T-helper 2 cell treated with Interferon-gamma antibody and Interleukin-4, amounts not matched to agents 5 μg/mL and 100 μg/mL, for 36 hours (primary cell): ENCODE measurements around the gene FGD3.
"Not testable (repeated sequence)": the region's sequence is repeated elsewhere in the genome, so short reads cannot be mapped to it uniquely, and the experiment has no call there.

Source experiments
- DNase-seq: peaks from one replicate; pipeline ENCODE4 v3.0.0; 2021; ENCODE audit warnings: low spot score
- H3K27ac Mint-ChIP-seq: one replicate; pipeline ENCODE4 v1.8.0; 2021; ENCODE audit warnings: mild to moderate bottlenecking, mixed read lengths
- H3K27me3 Mint-ChIP-seq: one replicate; pipeline ENCODE4 v1.8.0; 2021; ENCODE audit warnings: low read depth, mixed read lengths
- H3K36me3 Mint-ChIP-seq: one replicate; pipeline ENCODE4 v1.8.0; 2021; ENCODE audit warnings: low read depth, mixed read lengths
- H3K4me1 Mint-ChIP-seq: one replicate; pipeline ENCODE4 v1.8.0; 2021; ENCODE audit warnings: low read depth, mixed read lengths
- H3K4me3 Mint-ChIP-seq: one replicate; pipeline ENCODE4 v1.8.0; 2022; ENCODE audit warnings: mild to moderate bottlenecking, moderate library complexity, mixed read lengths
- H3K9me3 Mint-ChIP-seq: one replicate; pipeline ENCODE4 v1.8.0; 2021; ENCODE audit warnings: mixed read lengths

Gene FGD3

DNA sequence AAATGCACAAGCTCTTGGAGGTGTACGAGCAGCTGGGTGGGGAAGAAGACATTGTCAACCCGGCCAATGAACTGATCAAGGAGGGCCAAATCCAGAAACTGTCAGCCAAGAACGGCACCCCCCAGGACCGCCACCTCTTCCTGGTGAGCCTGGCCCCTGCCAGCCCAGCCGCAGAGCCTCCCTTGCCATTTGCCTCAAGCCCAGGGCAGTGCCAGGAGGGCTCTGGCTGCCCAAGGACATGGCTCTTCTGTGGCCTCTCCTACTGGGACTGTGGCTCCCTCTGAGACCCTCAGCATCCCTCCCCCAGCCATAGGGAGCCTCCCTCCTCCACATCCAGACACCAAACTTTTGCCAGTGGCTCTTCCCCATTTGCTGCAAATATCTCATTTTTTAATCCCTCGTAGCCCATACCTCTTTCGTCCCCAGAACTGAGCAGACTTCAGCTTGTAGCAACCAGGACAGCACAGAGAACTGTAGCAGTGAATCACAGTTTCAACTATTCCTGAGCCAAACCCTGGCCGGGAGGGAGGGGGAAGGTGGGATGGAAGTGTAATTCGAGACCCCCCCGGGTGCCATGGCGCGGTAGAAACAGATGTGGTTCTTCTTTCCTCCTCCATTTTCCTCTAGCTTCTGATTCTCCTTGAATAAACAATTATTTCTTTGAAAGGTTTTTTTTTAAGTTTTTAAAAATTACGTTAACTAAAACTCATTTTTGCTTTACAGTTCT lies 66.7 kb downstream of the FGD3 start:
- Mint-ChIP-seq H3K9me3 (no peaks in the 10 kb centered on the region), H3K4me1 (peaks cover 2% of the 10 kb centered on the region), H3K36me3 (peaks cover 60% of the 10 kb centered on the region), H3K4me3 (no peak overlapping the region), H3K27ac (no peak overlapping the region), H3K27me3 (no peaks in the 10 kb centered on the region)
- DNase-seq = no peak

- H3K27ac Mint-ChIP-seq, DNase-seq, H3K4me1 Mint-ChIP-seq, H3K27me3 Mint-ChIP-seq, H3K9me3 Mint-ChIP-seq, H3K4me3 Mint-ChIP-seq: not testable (repeated sequence)
- H3K36me3 Mint-ChIP-seq = peaks cover 60% of the 10 kb centered on the region
Measured at GRCh38 chr9:93015190-93015589, 67.9 kb downstream of the FGD3 start.

DNA sequence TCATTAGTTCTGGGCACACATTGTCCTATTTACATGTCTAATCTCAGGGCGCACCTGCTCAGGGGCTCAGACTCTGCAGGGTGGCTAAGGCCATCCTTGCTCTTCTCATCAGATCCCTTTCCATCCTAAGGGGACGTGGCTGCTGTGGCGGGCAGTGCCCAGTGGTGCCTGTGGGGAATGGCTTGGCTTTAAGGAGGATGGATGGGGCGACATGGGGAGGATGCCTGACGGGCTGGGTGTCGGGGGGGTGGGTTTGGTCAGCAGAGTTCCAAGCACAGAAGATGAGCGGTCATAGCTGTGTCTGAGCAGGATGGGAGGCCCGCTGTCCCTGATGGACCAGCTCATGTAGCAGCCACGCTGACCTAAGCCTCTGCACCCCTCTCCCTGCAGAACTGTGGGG lies 70.3 kb downstream of the FGD3 start:
- H3K27me3 Mint-ChIP-seq = no peaks in the 10 kb centered on the region
- H3K4me1 Mint-ChIP-seq = peaks cover 10% of the 10 kb centered on the region
- no peak overlapping the region for H3K4me3 Mint-ChIP-seq
- H3K27ac Mint-ChIP-seq = no peak overlapping the region
- H3K36me3 Mint-ChIP-seq = peaks cover 68% of the 10 kb centered on the region
- no peaks in the 10 kb centered on the region for H3K9me3 Mint-ChIP-seq
- DNase-seq = no peak

DNA sequence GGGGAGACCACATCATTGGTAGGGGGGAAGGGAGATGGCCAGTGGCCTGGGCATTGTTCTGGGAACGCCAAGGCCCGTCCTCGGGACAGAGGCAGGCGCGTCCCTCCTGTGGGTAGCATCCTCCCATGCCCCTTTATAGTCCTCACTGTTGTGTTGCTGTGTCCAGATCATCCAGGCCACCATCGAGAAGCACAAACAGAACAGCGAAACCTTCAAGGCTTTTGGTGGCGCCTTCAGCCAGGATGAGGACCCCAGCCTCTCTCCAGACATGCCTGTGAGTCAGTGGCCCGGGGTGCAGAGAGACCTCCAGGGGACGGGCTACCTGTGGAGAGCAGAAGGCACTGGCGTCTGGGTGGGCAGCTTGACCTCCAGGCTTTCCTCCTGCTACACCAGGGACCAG lies 72.8 kb downstream of the FGD3 start:
- Mint-ChIP-seq H3K27ac (no peak overlapping the region), H3K4me1 (peaks cover 21% of the 10 kb centered on the region), H3K27me3 (no peaks in the 10 kb centered on the region), H3K9me3 (no peaks in the 10 kb centered on the region), H3K36me3 (peaks cover 61% of the 10 kb centered on the region), H3K4me3 (no peak overlapping the region)
- DNase-seq = no peak

DNA sequence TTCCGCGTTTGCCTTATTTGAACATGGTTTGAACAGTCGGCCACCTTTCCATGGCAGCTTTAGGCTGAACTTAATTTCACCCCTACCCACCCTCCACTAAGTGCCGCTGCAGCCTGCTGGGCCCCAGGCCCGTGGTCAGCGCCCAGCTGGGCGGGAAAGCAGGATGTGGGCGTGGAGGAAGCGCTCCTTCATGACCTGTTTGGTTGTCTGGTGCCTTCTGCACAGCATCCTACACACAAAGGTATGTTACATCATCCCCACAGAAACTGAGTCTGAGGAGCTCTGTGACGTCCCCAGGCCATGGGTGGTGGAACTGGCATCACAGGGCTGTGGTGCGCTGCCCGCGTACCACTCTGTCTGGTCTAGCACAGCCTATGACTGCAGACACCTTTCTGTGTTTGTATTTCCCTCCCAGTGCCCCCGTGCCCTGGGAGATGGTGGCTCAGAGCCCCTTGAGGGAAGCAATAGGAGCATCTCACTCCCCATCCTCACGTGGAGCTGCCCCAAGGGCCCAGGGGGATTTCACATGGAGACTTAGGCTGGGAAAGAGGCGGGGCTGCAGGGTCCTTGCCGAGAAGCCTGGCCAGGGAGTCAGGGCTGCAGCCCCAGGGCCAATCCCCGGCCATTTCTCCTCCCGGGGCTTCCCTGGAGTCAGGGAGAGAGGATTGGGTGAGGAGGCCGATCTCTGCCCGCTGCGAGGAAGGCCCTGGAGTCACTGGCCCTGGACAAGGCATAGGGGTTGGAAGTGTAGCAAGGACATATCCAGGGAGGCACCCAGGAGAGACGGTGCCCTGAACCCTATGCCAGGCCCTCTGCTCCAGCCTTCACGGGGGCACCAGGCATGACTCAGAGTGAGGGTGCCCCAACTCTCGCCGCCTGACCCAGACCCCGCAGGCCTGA lies 73.7 kb downstream of the FGD3 start:
- no peaks in the 10 kb centered on the region for H3K27me3 Mint-ChIP-seq
- peaks cover 25% of the 10 kb centered on the region for H3K4me1 Mint-ChIP-seq
- peaks cover 59% of the 10 kb centered on the region for H3K36me3 Mint-ChIP-seq
- peak; percentile 21 for DNase-seq
- H3K4me3 Mint-ChIP-seq = no peak overlapping the region
- peak overlapping the region; percentile 55 for H3K27ac Mint-ChIP-seq
- H3K9me3 Mint-ChIP-seq = no peaks in the 10 kb centered on the region

DNA sequence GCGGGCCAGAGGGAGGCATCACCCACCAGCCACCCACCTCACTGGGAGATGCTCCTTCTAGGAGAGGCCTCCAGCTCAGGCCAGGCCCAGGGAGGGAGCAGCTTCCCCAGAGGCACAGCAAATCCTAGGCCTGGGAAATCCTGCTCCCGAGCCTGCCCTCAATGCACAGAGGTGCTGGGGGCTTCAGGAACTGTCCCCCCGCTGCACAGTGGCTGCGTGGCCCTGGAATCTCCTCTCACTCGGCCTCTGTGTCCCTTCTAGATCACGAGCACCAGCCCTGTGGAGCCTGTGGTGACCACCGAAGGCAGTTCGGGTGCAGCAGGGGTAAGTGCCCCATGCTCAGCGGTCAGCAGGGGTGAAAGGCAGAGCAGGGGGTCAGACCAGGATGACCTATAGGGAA lies 74.7 kb downstream of the FGD3 start:
- Mint-ChIP-seq H3K4me3 (no peak overlapping the region), H3K27ac (peak overlapping the region; percentile 26), H3K27me3 (no peaks in the 10 kb centered on the region), H3K36me3 (peaks cover 61% of the 10 kb centered on the region), H3K4me1 (peaks cover 32% of the 10 kb centered on the region), H3K9me3 (no peaks in the 10 kb centered on the region)
- no peak for DNase-seq

DNA sequence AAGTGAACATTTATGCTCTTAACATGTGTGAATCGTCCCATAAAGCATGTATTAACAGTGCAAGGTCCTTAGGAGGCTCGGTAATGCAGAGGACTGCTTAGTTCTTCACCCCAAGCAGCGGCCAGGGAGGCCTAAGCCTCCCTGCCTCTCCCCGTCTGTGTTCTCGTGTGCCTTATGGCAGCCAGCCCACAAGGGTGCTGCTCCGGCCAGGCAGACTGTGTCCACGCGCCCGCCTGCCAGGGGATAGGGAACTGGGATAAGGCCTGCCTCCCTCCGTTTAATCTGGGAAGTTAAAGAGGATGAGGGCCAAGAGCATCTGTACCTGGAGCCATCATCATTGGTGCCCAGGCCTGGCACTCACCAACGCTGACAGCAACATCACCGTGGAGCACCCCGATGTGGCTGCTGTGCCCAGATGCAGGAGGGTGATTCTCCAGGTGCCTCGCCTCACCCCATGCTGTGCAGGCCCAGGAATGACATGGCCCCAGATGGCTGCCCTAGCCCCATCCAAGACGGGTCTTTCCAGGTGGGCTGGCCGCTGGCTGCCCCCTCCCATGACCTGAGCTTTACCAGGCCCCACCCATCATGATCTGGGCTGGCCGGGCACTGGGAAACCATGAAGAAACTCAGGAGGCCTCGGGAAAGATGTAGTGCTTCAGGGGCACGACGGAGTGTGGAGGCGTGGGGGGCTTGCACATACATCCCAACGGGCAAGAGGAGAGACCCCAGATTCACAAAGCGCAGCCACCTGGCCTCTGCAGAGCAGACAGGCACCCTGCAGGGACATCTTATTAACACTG lies 75.6 kb downstream of the FGD3 start:
- no peak overlapping the region for H3K27ac Mint-ChIP-seq
- H3K4me3 Mint-ChIP-seq = no peak overlapping the region
- H3K9me3 Mint-ChIP-seq = no peaks in the 10 kb centered on the region
- DNase-seq = no peak
- H3K27me3 Mint-ChIP-seq = no peaks in the 10 kb centered on the region
- peaks cover 38% of the 10 kb centered on the region for H3K4me1 Mint-ChIP-seq
- peaks cover 60% of the 10 kb centered on the region for H3K36me3 Mint-ChIP-seq

GRCh38 chr9:93023521-93023815 lies 76.1 kb downstream of the FGD3 start:
- no peak overlapping the region for H3K27ac Mint-ChIP-seq

DNA sequence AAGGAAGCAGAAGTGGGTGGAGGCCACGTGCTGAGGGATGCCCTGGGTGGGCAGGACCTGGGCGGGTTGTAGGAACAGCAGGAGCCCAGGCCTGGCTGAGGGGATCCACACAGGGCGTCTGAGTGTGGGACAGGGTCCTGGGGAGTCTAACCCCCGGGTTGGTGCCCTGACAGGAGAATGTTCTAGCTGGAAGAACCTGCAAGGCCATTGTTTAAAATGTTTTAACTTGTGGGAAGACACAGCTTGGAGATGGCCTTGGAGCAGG lies 77.3 kb downstream of the FGD3 start:
- Mint-ChIP-seq H3K27ac (peak overlapping the region; percentile 87), H3K9me3 (no peaks in the 10 kb centered on the region), H3K4me1 (peaks cover 45% of the 10 kb centered on the region), H3K4me3 (peak overlapping the region; percentile 34), H3K36me3 (peaks cover 55% of the 10 kb centered on the region), H3K27me3 (no peaks in the 10 kb centered on the region)
- no peak for DNase-seq

More at GRCh38 chr9:93023521-93023815, 76.1 kb downstream of the FGD3 start:
- Mint-ChIP-seq H3K36me3 (peaks cover 59% of the 10 kb centered on the region), H3K9me3 (no peaks in the 10 kb centered on the region), H3K4me1 (peaks cover 44% of the 10 kb centered on the region), H3K27me3 (no peaks in the 10 kb centered on the region), H3K4me3 (no peak overlapping the region)
- DNase-seq = no peak

DNA sequence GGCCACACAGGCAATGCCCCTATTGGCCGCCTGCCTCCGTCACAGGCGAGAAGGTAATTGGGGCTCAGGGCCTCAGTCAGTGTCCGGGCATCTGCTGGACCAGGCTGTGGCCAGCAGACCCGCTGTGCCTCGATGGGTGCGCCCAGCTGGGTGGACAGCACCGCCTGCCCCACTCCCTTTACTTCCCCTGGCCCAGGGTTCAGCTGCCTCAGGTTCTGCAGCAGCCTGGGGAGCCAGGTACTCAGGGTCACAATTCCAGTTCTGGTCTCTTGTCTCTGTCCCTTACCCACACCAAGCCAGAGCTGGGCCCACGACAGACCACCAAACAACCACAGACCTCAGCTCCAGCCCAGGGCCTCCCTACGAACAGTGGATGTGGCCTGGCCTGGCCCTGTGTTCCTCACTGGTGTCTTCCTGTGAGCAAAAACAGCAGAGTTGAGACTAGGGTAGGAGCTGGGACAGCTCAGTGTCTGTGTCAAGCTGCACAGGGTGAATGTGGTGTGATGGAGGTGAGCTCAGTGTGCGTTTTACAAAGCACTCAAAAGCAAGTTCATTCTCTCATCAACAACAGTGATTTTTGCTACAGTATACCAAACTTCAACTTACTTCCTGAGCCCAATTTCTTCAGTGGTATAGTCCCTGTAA lies 77.8 kb downstream of the FGD3 start:
- peak overlapping the region; percentile 40 for H3K4me3 Mint-ChIP-seq
- H3K36me3 Mint-ChIP-seq = peaks cover 59% of the 10 kb centered on the region
- no peaks in the 10 kb centered on the region for H3K9me3 Mint-ChIP-seq
- no peak for DNase-seq
- H3K27me3 Mint-ChIP-seq = no peaks in the 10 kb centered on the region
- H3K4me1 Mint-ChIP-seq = peaks cover 48% of the 10 kb centered on the region
- peak overlapping the region; percentile 88 for H3K27ac Mint-ChIP-seq

- Mint-ChIP-seq H3K9me3 (no peaks in the 10 kb centered on the region), H3K4me3 (no peak overlapping the region), H3K4me1 (peaks cover 49% of the 10 kb centered on the region), H3K36me3 (peaks cover 61% of the 10 kb centered on the region), H3K27me3 (no peaks in the 10 kb centered on the region), H3K27ac (peak overlapping the region; percentile 88)
- DNase-seq = no peak
Measured at GRCh38 chr9:93025736-93026135, 78.4 kb downstream of the FGD3 start.

- Mint-ChIP-seq H3K9me3 (no peaks in the 10 kb centered on the region), H3K36me3 (peaks cover 62% of the 10 kb centered on the region), H3K4me3 (no peak overlapping the region), H3K27ac (peak overlapping the region; percentile 93), H3K4me1 (peaks cover 54% of the 10 kb centered on the region), H3K27me3 (no peaks in the 10 kb centered on the region)
- DNase-seq = no peak
Measured at GRCh38 chr9:93026640-93027039, 79.3 kb downstream of the FGD3 start.

DNA sequence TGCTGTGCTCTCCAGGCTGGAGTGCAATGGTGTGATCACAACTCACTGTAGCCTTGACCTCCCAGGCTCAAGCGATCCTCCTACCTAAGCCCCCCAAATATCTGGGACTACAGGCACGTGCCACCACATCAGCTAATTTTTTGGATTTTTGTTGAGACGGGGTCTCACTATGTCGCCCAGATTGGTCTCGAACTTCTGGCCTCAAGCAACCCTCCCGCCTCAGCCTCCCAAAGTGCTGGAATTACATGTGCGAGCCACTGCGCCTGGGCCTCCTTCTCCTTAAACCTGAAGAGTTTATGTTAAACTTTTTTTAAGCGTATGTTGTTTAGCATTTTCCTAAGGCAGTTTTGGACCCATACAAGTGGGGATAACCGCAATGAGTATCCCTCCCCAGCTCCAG lies 80.4 kb downstream of the FGD3 start:
- H3K36me3 Mint-ChIP-seq = peaks cover 61% of the 10 kb centered on the region
- H3K27me3 Mint-ChIP-seq = no peaks in the 10 kb centered on the region
- peak overlapping the region; percentile 74 for H3K4me3 Mint-ChIP-seq
- no peaks in the 10 kb centered on the region for H3K9me3 Mint-ChIP-seq
- H3K4me1 Mint-ChIP-seq = peaks cover 56% of the 10 kb centered on the region
- DNase-seq = no peak
- peak overlapping the region; percentile 93 for H3K27ac Mint-ChIP-seq
